NCI-H1105 treated with DMSO at 0.1 percent for 48 hours (cell line): ENCODE measurements around the gene NBPF1.
"Not testable (repeated sequence)": the region's sequence is repeated elsewhere in the genome, so short reads cannot be mapped to it uniquely, and the experiment has no call there.

Experiments
- DNase-seq: peaks from one replicate; lab custom pipeline; 2025; lab: John Stamatoyannopoulos, UW

NBPF1 gene

GRCh38 chr1:16605532-16606505 is 7.5 kb downstream of the NBPF1 start:
- DNase-seq = no peak

- DNase-seq = no peak
These were observed 8.2 kb downstream of the NBPF1 start for GRCh38 chr1:16605213-16605525.

GRCh38 chr1:16604514-16605212 is 8.7 kb downstream of the NBPF1 start:
- DNase-seq = not testable (repeated sequence)

- DNase-seq = peak; percentile 55
These were observed 9.7 kb downstream of the NBPF1 start for GRCh38 chr1:16603623-16604022.

GRCh38 chr1:16602336-16603011 is 10.9 kb downstream of the NBPF1 start:
- DNase-seq = not testable (repeated sequence)

- not testable (repeated sequence) for DNase-seq
These were observed 12.2 kb downstream of the NBPF1 start for GRCh38 chr1:16600855-16601786.

GRCh38 chr1:16599326-16599725 is 14.0 kb downstream of the NBPF1 start:
- DNase-seq = not testable (repeated sequence)

GRCh38 chr1:16595216-16595615 is 18.1 kb downstream of the NBPF1 start:
- DNase-seq = not testable (repeated sequence)

GRCh38 chr1:16591845-16592244 is 21.5 kb downstream of the NBPF1 start:
- not testable (repeated sequence) for DNase-seq

GRCh38 chr1:16588081-16588480 is 25.3 kb downstream of the NBPF1 start:
- not testable (repeated sequence) for DNase-seq

GRCh38 chr1:16587639-16588038 is 25.7 kb downstream of the NBPF1 start:
- not testable (repeated sequence) for DNase-seq

- DNase-seq = not testable (repeated sequence)
These were observed 48.0 kb downstream of the NBPF1 start for GRCh38 chr1:16565324-16565723.

- not testable (repeated sequence) for DNase-seq
These were observed 52.3 kb downstream of the NBPF1 start for GRCh38 chr1:16561035-16561434.

- not testable (repeated sequence) for DNase-seq
These were observed 52.9 kb downstream of the NBPF1 start for GRCh38 chr1:16560498-16560897.

GRCh38 chr1:16559688-16560087 is 53.7 kb downstream of the NBPF1 start:
- DNase-seq = not testable (repeated sequence)

- DNase-seq = not testable (repeated sequence)
These were observed 56.3 kb downstream of the NBPF1 start for GRCh38 chr1:16557034-16557433.

- DNase-seq = not testable (repeated sequence)
These were observed 60.1 kb downstream of the NBPF1 start for GRCh38 chr1:16553244-16553643.

GRCh38 chr1:16550212-16550918 is 63.0 kb downstream of the NBPF1 start:
- not testable (repeated sequence) for DNase-seq

- not testable (repeated sequence) for DNase-seq
These were observed 63.8 kb downstream of the NBPF1 start for GRCh38 chr1:16549545-16549944.

GRCh38 chr1:16547502-16548241 is 65.7 kb downstream of the NBPF1 start:
- not testable (repeated sequence) for DNase-seq
